Psoas muscle (tissue), 8 donors: ENCODE data around the gene TMEM43. TPM values are rescaled to one million over a fixed set of nuclear protein-coding genes. Genes with fewer than 3 reads are reported as not detected.
"Not testable (repeated sequence)": the region's sequence is repeated elsewhere in the genome, so short reads cannot be mapped to it uniquely, and the experiment has no call there.

Source experiments
- ATAC-seq, 4 donors: fragments of 200-7000 bp; cut with Tn5 transposase; one replicate each; pipeline ENCODE4 v1.9.1; 2020; ENCODE audit warnings: moderate library complexity in 3 of 4, mild to moderate bottlenecking in 2 of 4
- DNase-seq, 2 donors: peaks; one replicate each; pipeline ENCODE4 v3.0.0-alpha.2; 2020
- H3K27ac ChIP-seq: fragments of 200-600 bp; one replicate; pipeline ENCODE4 v1.8.0; 2022
- H3K27me3 ChIP-seq, 3 donors: fragments of 200-600 bp in 1 of 3; one replicate each; pipeline versions ENCODE4 v1.6.1 to v1.8.0; 2013 to 2022; ENCODE audit warnings: low read length in 2 of 3, mild to moderate bottlenecking in 2 of 3, moderate library complexity in 1 of 3; ENCODE audit not compliant: insufficient read depth in 3 of 3
- H3K36me3 ChIP-seq, 2 donors: fragments of 200-600 bp in 1 of 2; one replicate each; pipeline versions ENCODE4 v1.6.1 to v1.8.0; 2013 to 2022; ENCODE audit warnings: low read depth in 1 of 2, mild to moderate bottlenecking in 1 of 2, moderate library complexity in 1 of 2; ENCODE audit not compliant: insufficient read depth in 1 of 2
- H3K4me1 ChIP-seq: fragments of 200-600 bp; one replicate; pipeline ENCODE4 v1.8.0; 2022
- H3K4me3 ChIP-seq: fragments of 200-600 bp; one replicate; pipeline ENCODE4 v1.8.0; 2022; ENCODE audit warnings: mild to moderate bottlenecking
- H3K9me3 ChIP-seq: fragments of 200-600 bp; one replicate; pipeline ENCODE4 v1.8.0; 2022
- CTCF ChIP-seq: fragments of 200-600 bp; IDR thresholded peaks from one replicate; pipeline ENCODE4 v1.8.0; 2022; ENCODE audit warnings: antibody characterized with exemption
- WGBS, 3 donors: extraction: QIAGEN DNeasy Blood & Tissue Kit; methylation state at CpG; one replicate each; pipeline versions ENCODE4 v1.1.6 to v1.1.7; 2013; 5-methylcytosine and 5-hydroxymethylcytosine counted together
- intact Hi-C, 2 donors: fragments of 100-400 bp; cut with DNase I; formaldehyde crosslinking; loops; one replicate each; pipeline versions ENCODE4 v1.11.0 to v1.14.2; 2022
- polyA plus RNA-seq, 3 donors: library from polyadenylated mRNA; stranded (reverse); fragments of 200-250 nt; gene quantifications; one replicate each; pipeline ENCODE4 v1.2.3, GENCODE V29; 2013
- total RNA-seq, 4 donors: library from RNA; stranded (reverse); fragmentation: NEBNext Ultra II Directional in 2 of 4; extraction: Animal tissue kit (Norgen Biotek cat#: 25700) in 2 of 4; gene quantifications; one replicate each; pipeline versions ENCODE4 v1.2.1 to v1.2.4, GENCODE V29; 2021 to 2023
- donor health status: healthy with polysubstance abuse.
- donor health status: DM: no; HTN: no; CAD: no; lungs with moderate emphysema.
- donor health status: Bipolar disorder and iron deficiency.
- donor health status: healthy.
- donor health status: DM: yes; HTN: yes; CAD: no.
- donor health status: DM: no; HTN: no; CAD: no.
- donor health status: DM: no; HTN: no; CAD: no.
- donor health status: DM: yes; HTN: yes; CAD: no.

Gene TMEM43
- total and polyA plus RNA-seq, 7 donors = 28.2 to 107 (median 41.5) TPM

GRCh38 chr3:14092464-14092863 lies 32.4 kb upstream of the TMEM43 start:
- Histone ChIP-seq H3K4me1 (no peaks in the 10 kb centered on the region), H3K36me3 (no peaks in the 10 kb centered on the region), H3K27ac (no peak overlapping the region), H3K9me3 (peaks cover 5% of the 10 kb centered on the region), H3K4me3 (no peak overlapping the region), H3K27me3 (peaks cover 0 to 6% (median 3%) of the 10 kb centered on the region in 3 donors)
- no peak for DNase-seq
- 87 to 92% (median 88%) methylated on average over 2 of the region's 2 CpGs for WGBS, 3 donors
- no peak for TF ChIP-seq CTCF
- ATAC-seq = no peak
- intact Hi-C loops = no loop called here

GRCh38 chr3:14093831-14094230 lies 31.0 kb upstream of the TMEM43 start:
- DNase-seq (no peak), ATAC-seq (no peak)
- no peak for TF ChIP-seq CTCF
- no peaks in the 10 kb centered on the region for H3K36me3 ChIP-seq
- no peak overlapping the region for H3K27ac ChIP-seq
- no peaks in the 10 kb centered on the region for H3K4me1 ChIP-seq
- no peak overlapping the region for H3K4me3 ChIP-seq
- intact Hi-C loops = no loop called here
- peaks cover 0 to 6% (median 0%) of the 10 kb centered on the region in 3 donors for H3K27me3 ChIP-seq
- peaks cover 5% of the 10 kb centered on the region for H3K9me3 ChIP-seq

- no peaks in the 10 kb centered on the region for H3K36me3 ChIP-seq
- intact Hi-C loops = no loop called here
- no peak overlapping the region for H3K4me3 ChIP-seq
- H3K4me1 ChIP-seq = no peaks in the 10 kb centered on the region
- peaks cover 5% of the 10 kb centered on the region for H3K9me3 ChIP-seq
- no peak overlapping the region for H3K27ac ChIP-seq
- WGBS, 3 donors = 79 to 88% (median 80%) methylated on average over 3 of the region's 3 CpGs
- peaks cover 0 to 6% (median 0%) of the 10 kb centered on the region in 3 donors for H3K27me3 ChIP-seq
- TF ChIP-seq CTCF = no peak
- DNase-seq = no peak
- no peak for ATAC-seq
Observed at GRCh38 chr3:14096742-14097141, 28.1 kb upstream of the TMEM43 start.

GRCh38 chr3:14097616-14098391 lies 27.0 kb upstream of the TMEM43 start:
- H3K4me1 ChIP-seq = no peaks in the 10 kb centered on the region
- intact Hi-C loops = no loop called here

GRCh38 chr3:14109821-14110220 lies 15.0 kb upstream of the TMEM43 start:
- H3K9me3 ChIP-seq, H3K4me3 ChIP-seq, ATAC-seq, H3K27ac ChIP-seq, H3K27me3 ChIP-seq, DNase-seq, H3K4me1 ChIP-seq: not testable (repeated sequence)
- intact Hi-C loops = loop anchor here in 1 of 2 donors (10.0 kb wide), 1 partner anchor 555 kb away; no protein-coding TSS in a partner anchor
- 92 to 95% (median 94%) methylated on average over 5 of the region's 5 CpGs for WGBS, 3 donors
- peaks cover 15 to 38% of the 10 kb centered on the region in 2 donors for H3K36me3 ChIP-seq

More at GRCh38 chr3:14097616-14098391, 27.0 kb upstream of the TMEM43 start:
- H3K27me3 ChIP-seq = peaks cover 0 to 6% (median 0%) of the 10 kb centered on the region in 3 donors
- H3K4me3 ChIP-seq = no peak overlapping the region
- H3K27ac ChIP-seq = no peak overlapping the region
- WGBS, 3 donors = 87 to 93% (median 93%) methylated on average over 5 of the region's 5 CpGs
- no peak for DNase-seq
- no peak for ATAC-seq
- no peak for TF ChIP-seq CTCF
- peaks cover 5% of the 10 kb centered on the region for H3K9me3 ChIP-seq
- no peaks in the 10 kb centered on the region for H3K36me3 ChIP-seq
